Amygdala (tissue), 56 donors: ENCODE results near the gene MAGEA9.
"Not testable (repeated sequence)": the region's sequence is repeated elsewhere in the genome, so short reads cannot be mapped to it uniquely, and the experiment has no call there.

Experiments used
- DNase-seq, 56 donors: peaks; one replicate each; lab custom pipeline; 2025; lab: John Stamatoyannopoulos, UW

MAGEA9 gene

GRCh38 chrX:149781727-149782126, at the start of gene MAGEA9:
MAGEA9 (plus strand) TSS chrX:149781930; CDS start chrX:149786211, 4,281 bp downstream.
- DNase-seq: not testable (repeated sequence)

GRCh38 chrX:149742269-149742668, 39.5 kb upstream of the MAGEA9 start:
- not testable (repeated sequence) for DNase-seq

- DNase-seq: not testable (repeated sequence)
Observed at GRCh38 chrX:149746390-149747007, 35.2 kb upstream of the MAGEA9 start.

- no peak for DNase-seq
Observed at GRCh38 chrX:149757206-149758067, 24.3 kb upstream of the MAGEA9 start.

- no peak for DNase-seq
Observed at GRCh38 chrX:149758068-149758714, 23.5 kb upstream of the MAGEA9 start.

GRCh38 chrX:149758715-149759078, 23.0 kb upstream of the MAGEA9 start:
- DNase-seq: not testable (repeated sequence)

- no peak for DNase-seq
Observed at GRCh38 chrX:149759824-149760223, 21.9 kb upstream of the MAGEA9 start.

GRCh38 chrX:149760965-149761364, 20.8 kb upstream of the MAGEA9 start:
- no peak for DNase-seq

- not testable (repeated sequence) for DNase-seq
Observed at GRCh38 chrX:149761858-149762674, 19.7 kb upstream of the MAGEA9 start.

- DNase-seq: no peak
Observed at GRCh38 chrX:149762696-149763614, 18.8 kb upstream of the MAGEA9 start.

- DNase-seq: not testable (repeated sequence)
Observed at GRCh38 chrX:149770344-149770743, 11.4 kb upstream of the MAGEA9 start.

- not testable (repeated sequence) for DNase-seq
Observed at GRCh38 chrX:149773026-149773425, 8.7 kb upstream of the MAGEA9 start.

GRCh38 chrX:149773768-149774167, 8.0 kb upstream of the MAGEA9 start, which contains the start of gene HSFX1:
HSFX1 (plus strand) TSS chrX:149774068; CDS start chrX:149774682, 614 bp downstream.
- not testable (repeated sequence) for DNase-seq

- DNase-seq: not testable (repeated sequence)
Observed at GRCh38 chrX:149777999-149778398, 3.7 kb upstream of the MAGEA9 start.

GRCh38 chrX:149795531-149795930, 13.8 kb downstream of the MAGEA9 start:
- not testable (repeated sequence) for DNase-seq

GRCh38 chrX:149799095-149799714, 17.5 kb downstream of the MAGEA9 start:
- DNase-seq: no peak

GRCh38 chrX:149799938-149800337, 18.2 kb downstream of the MAGEA9 start:
- DNase-seq: no peak

- DNase-seq: no peak
Observed at GRCh38 chrX:149803458-149804062, 21.8 kb downstream of the MAGEA9 start.
